HL-60 (cell line): ENCODE data around the gene TEX52.

Experiments used
- CTCF ChIP-seq: IDR thresholded peaks from one replicate; pipeline ENCODE4 v1.5.1; 2011; ENCODE audit warnings: low read length, control low read depth, inconsistent platforms; ENCODE audit not compliant: insufficient read depth
- GABPA ChIP-seq: IDR thresholded peaks from 2 replicates; pipeline ENCODE4 v1.6.1; 2012; ENCODE audit warnings: low read depth
- POLR2AphosphoS5 ChIP-seq: IDR thresholded peaks from 2 replicates; pipeline ENCODE4 v1.6.1; 2012; ENCODE audit warnings: low read depth
- REST ChIP-seq: IDR thresholded peaks from 2 replicates; pipeline ENCODE4 v1.6.1; 2012; ENCODE audit warnings: low read depth; ENCODE audit not compliant: insufficient replicate concordance
- SPI1 ChIP-seq: IDR thresholded peaks from 2 replicates; pipeline ENCODE4 v1.6.1; 2012; ENCODE audit warnings: low read depth, mild to moderate bottlenecking, borderline replicate concordance

- TF ChIP-seq CTCF (no peak), POLR2AphosphoS5 (no peak), REST (no peak), GABPA (no peak), SPI1 (no peak)
These were observed 29.9 kb downstream of the TEX52 start for GRCh38 chr12:2826721-2827515.
